ENCODE results near the gene STKLD1. TPM values are rescaled to one million over a fixed set of nuclear protein-coding genes. Genes with fewer than 3 reads are reported as not detected.

STKLD1 gene
- total and polyA plus RNA-seq, 9 of the 15 experiments (the other 6 are each of a cell fraction or from before 2014, with no cell fraction given) = 0.10 to 0.65 (median 0.33) TPM; not detected in 2

DNA sequence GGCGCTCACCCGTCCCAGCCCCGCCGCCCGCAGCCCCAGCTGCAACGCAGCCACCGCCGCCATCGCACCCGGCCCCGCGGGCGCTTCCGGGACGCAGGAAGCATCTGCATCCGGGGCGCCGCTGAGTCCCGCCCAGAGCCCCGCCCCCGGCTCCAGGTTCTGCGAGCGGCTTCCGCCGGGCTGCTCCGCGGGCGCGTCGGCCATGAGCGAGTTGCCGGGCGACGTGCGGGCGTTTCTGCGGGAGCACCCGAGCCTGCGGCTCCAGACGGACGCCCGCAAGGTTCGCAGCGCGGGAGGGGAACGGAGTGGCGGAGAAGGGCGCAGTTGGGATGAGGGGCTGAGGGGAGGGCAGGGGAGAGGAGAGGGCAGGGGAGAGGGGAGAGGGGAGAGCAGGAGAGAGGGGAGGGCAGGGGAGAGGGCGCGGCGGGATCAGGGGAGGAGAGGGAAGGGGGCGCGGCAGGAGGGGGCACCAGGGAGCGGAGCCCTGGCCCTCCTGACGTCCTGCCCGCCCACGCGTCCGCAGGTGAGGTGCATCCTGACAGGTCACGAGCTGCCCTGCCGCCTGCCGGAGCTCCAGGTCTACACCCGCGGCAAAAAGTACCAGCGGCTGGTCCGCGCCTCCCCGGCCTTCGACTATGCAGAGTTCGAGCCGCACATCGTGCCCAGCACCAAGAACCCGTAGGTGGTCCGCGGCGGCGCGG lies 19.6 kb upstream of the STKLD1 start, which contains the start of the genes SURF1 and SURF2 (continued):
- TF ChIP-seq, protein P1, sequence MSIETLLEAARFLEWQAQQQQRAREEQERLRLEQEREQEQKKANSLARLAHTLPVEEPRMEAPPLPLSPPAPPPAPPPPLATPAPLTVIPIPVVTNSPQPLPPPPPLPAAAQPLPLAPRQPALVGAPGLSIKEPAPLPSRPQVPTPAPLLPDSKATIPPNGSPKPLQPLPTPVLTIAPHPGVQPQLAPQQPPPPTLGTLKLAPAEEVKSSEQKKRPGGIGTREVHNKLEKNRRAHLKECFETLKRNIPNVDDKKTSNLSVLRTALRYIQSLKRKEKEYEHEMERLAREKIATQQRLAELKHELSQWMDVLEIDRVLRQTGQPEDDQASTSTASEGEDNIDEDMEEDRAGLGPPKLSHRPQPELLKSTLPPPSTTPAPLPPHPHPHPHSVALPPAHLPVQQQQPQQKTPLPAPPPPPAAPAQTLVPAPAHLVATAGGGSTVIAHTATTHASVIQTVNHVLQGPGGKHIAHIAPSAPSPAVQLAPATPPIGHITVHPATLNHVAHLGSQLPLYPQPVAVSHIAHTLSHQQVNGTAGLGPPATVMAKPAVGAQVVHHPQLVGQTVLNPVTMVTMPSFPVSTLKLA (conservative IDR thresholded peaks at IDR 0.05) = peak; percentile 70 to 84
- TF ChIP-seq ASH1L (IDR thresholded peaks at IDR 0.05; ENCODE audit: borderline replicate concordance, low read depth, partially characterized antibody) (no peak), POLR2B (IDR thresholded peaks at IDR 0.05; ENCODE audit: low read depth, partially characterized antibody) (peak; percentile 66), KAT7 (CRISPR knock-in tag; IDR thresholded peaks at IDR 0.05; ENCODE audit: borderline replicate concordance) (0 out of 2 replicates have a peak, but pooled peaks have one; percentile 28), CBX2 (IDR thresholded peaks at IDR 0.05; ENCODE audit: insufficient read depth, low read length, poor library complexity, severe bottlenecking) (no peak), CHD1 (IDR thresholded peaks at IDR 0.05; ENCODE audit: low read length) (no peak), USF1 (CRISPR knock-in tag; IDR thresholded peaks at IDR 0.05) (peak; percentile 50; the same call in 1 of the 2 replicates), ETV5 (CRISPR knock-in tag; IDR thresholded peaks at IDR 0.05; ENCODE audit: low read depth) (no peak), FOXO4 (CRISPR knock-in tag; IDR thresholded peaks at IDR 0.05) (no peak), BACH1 (tag; IDR thresholded peaks at IDR 0.05) (no peak), MTA1 (IDR thresholded peaks at IDR 0.05; ENCODE audit: borderline replicate concordance) (peak; percentile 84), SIN3A (IDR thresholded peaks at IDR 0.05; ENCODE audit: borderline replicate concordance in 2 of 2, control insufficient read depth in 1 of 2, low read depth in 2 of 2, low read length in 2 of 2) (peak; percentile 53 to 82), TEAD2 (tag; IDR thresholded peaks at IDR 0.05) (no peak)
- TF ChIP-seq, protein P2, sequence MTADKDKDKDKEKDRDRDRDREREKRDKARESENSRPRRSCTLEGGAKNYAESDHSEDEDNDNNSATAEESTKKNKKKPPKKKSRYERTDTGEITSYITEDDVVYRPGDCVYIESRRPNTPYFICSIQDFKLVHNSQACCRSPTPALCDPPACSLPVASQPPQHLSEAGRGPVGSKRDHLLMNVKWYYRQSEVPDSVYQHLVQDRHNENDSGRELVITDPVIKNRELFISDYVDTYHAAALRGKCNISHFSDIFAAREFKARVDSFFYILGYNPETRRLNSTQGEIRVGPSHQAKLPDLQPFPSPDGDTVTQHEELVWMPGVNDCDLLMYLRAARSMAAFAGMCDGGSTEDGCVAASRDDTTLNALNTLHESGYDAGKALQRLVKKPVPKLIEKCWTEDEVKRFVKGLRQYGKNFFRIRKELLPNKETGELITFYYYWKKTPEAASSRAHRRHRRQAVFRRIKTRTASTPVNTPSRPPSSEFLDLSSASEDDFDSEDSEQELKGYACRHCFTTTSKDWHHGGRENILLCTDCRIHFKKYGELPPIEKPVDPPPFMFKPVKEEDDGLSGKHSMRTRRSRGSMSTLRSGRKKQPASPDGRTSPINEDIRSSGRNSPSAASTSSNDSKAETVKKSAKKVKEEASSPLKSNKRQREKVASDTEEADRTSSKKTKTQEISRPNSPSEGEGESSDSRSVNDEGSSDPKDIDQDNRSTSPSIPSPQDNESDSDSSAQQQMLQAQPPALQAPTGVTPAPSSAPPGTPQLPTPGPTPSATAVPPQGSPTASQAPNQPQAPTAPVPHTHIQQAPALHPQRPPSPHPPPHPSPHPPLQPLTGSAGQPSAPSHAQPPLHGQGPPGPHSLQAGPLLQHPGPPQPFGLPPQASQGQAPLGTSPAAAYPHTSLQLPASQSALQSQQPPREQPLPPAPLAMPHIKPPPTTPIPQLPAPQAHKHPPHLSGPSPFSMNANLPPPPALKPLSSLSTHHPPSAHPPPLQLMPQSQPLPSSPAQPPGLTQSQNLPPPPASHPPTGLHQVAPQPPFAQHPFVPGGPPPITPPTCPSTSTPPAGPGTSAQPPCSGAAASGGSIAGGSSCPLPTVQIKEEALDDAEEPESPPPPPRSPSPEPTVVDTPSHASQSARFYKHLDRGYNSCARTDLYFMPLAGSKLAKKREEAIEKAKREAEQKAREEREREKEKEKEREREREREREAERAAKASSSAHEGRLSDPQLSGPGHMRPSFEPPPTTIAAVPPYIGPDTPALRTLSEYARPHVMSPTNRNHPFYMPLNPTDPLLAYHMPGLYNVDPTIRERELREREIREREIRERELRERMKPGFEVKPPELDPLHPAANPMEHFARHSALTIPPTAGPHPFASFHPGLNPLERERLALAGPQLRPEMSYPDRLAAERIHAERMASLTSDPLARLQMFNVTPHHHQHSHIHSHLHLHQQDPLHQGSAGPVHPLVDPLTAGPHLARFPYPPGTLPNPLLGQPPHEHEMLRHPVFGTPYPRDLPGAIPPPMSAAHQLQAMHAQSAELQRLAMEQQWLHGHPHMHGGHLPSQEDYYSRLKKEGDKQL (CRISPR knock-in tag; IDR thresholded peaks at IDR 0.05; ENCODE audit: borderline replicate concordance) = 0 out of 2 replicates have a peak, but pooled peaks have one; percentile 37
- TF ChIP-seq, protein P3, sequence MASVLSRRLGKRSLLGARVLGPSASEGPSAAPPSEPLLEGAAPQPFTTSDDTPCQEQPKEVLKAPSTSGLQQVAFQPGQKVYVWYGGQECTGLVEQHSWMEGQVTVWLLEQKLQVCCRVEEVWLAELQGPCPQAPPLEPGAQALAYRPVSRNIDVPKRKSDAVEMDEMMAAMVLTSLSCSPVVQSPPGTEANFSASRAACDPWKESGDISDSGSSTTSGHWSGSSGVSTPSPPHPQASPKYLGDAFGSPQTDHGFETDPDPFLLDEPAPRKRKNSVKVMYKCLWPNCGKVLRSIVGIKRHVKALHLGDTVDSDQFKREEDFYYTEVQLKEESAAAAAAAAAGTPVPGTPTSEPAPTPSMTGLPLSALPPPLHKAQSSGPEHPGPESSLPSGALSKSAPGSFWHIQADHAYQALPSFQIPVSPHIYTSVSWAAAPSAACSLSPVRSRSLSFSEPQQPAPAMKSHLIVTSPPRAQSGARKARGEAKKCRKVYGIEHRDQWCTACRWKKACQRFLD (CRISPR knock-in tag; IDR thresholded peaks at IDR 0.05) = no peak

Measured in K562 (cell line).